Measurements from ENCODE around the gene C2orf74.
A peak's percentile ranks its signal among the peaks of the same experiment; 100 is the strongest.
"Not testable (repeated sequence)": the region's sequence is repeated elsewhere in the genome, so short reads cannot be mapped to it uniquely, and the experiment has no call there.

The C2orf74 gene

DNA sequence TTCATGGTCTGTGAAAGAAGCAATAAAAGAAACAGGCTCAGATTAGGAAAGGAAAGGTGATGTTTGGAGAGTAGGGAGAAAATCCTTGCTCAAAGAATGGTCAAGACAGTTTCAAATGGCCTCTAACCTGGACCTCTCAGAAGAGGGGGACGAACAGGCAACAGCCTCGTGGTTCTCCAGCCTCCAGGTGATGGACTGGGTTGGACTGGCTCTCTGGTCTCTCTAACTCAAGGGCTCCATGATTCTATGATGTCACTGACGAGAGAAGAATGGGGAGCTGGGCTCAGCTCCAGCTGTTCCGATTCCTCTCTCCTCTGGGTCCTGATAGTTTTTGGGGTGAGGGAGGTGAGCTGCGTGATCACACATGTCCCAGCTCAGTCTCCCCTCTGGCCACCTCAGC is at the start of gene C2orf74:
Gene C2orf74 (plus strand): TSS at position 301 of the 400 bp plus-strand sequence. CDS start 327 bp downstream, outside the sequence.
- no peak for DNase-seq (ENCODE audit: low spot score)

DNA sequence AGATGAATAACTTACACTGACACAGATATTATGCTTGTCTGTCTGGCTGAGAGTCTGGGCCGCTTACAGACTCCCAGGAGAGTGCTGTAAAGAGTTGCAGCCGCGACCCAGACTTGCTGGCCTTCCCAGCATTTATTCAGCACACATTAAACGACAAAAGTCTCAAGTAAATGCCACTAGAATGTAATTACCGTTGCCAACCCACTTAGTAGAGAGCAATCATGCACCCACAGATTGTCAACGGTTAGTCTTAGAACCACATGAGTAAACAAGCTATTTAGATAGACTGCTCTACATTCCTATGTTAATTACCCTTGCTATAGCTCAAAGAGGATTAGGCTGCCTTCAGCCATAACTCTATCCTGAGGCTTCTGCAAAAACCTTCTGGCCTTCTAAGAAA is 47.8 kb upstream of the C2orf74 start:
- no peak for DNase-seq (ENCODE audit: low spot score)

DNA sequence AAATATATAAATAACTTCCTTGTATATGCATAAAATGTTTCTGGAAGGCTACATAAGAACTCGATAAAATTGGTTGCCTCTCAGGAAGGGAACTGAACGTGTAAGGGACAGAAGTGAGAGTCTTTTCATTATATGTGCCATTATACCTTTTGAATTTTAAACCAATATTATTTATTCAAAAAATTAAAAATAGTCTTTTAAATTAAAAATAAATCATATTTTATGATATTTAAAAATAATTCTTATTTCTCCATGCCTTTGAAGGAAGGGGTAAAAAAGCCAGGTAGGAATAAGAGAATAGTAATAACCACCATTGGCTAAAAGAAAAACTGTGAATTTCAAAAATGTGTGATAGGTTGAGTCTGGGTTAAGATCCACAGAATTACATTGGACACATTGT is 45.7 kb upstream of the C2orf74 start:
- no peak for DNase-seq (ENCODE audit: low spot score)

GRCh38 chr2:61117534-61117933 is 44.5 kb upstream of the C2orf74 start:
- no peak for DNase-seq (ENCODE audit: low spot score)

GRCh38 chr2:61125123-61125710 is 36.8 kb upstream of the C2orf74 start:
- DNase-seq (ENCODE audit: low spot score) = no peak

- DNase-seq (ENCODE audit: low spot score) = no peak
Measured at GRCh38 chr2:61125798-61126197, 36.2 kb upstream of the C2orf74 start.

DNA sequence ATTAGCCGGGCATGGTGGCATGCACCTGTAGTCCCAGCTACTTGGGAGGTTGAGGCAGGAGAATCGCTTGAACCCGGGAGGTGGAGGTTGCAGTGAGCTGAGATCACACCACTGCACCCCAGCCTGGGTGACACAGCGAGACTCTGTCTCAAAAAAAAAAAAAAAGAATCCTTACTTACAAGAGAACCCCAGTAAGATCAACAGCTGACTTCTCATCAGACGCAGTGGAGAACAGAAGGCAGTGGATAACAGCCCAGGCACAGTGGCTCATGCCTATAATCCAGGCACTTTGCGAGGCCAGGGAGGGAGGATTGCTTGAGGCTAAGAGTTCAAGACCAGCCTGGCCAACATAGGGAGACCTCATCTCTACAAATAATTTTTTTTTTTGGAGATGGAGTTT is 33.9 kb upstream of the C2orf74 start:
- not testable (repeated sequence) for DNase-seq (ENCODE audit: low spot score)

DNA sequence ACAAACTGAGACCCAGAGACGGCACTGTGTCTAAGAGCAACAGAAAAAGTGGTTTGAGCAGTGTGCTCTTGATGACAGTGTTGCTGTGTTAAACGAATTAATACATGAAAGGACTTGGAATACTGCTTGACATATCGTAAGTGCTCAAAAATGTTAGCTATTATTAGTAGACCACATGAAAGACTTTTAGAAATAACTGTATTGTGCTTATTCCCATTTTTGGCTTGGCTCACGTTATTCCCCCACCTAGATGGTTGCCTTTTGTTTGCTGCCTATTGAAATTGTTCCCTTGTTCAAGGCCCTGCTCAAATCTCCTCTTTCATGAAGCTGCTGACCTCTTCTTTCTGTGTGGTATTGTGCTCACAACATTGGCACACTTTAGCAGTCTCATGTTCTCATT is 27.8 kb upstream of the C2orf74 start:
- no peak for DNase-seq (ENCODE audit: low spot score)

GRCh38 chr2:61135510-61135909 is 26.5 kb upstream of the C2orf74 start:
- DNase-seq (ENCODE audit: low spot score) = no peak

- DNase-seq (ENCODE audit: low spot score) = no peak
Measured at GRCh38 chr2:61138859-61139258, 23.1 kb upstream of the C2orf74 start.

DNA sequence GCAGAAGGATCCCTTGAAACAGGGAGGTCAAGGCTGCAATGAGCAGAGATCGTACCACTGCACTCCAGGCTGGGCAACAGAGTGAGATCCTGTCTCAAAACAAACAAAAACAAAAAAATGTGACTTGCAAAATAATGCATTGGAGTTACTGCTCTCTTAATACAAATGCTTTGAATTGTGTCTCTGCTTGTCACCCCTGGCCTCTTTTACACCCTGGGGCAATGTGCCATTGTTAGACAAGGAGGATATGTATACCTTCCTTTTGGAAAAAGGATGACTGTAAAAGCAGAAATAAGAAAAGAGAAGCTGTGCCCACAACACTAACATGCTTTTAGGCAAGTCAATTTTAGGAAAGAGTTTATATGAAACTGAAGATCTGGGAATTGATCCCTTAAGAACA is 20.8 kb upstream of the C2orf74 start:
- no peak for DNase-seq (ENCODE audit: low spot score)

- DNase-seq (ENCODE audit: low spot score) = peak; percentile 98
Measured at GRCh38 chr2:61144697-61145268, 17.2 kb upstream of the C2orf74 start.

DNA sequence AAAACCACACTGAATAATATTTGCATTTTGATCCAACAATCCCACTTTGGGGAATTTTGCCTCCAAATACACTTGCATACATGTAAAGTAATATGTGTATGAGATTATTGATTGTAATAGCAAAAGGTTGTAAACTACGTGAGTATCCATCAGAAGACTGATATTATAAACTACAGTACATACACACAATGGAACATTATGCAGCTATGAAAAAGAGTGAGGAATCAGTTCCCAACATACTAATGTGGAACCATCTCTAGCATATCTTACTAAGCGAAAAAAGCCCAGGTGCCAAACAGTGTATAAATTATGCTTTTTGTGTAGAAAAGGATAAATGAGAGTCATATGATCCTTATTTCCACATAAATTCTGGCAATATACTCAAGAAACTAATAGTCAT is 16.0 kb upstream of the C2orf74 start:
- DNase-seq (ENCODE audit: low spot score) = no peak

DNA sequence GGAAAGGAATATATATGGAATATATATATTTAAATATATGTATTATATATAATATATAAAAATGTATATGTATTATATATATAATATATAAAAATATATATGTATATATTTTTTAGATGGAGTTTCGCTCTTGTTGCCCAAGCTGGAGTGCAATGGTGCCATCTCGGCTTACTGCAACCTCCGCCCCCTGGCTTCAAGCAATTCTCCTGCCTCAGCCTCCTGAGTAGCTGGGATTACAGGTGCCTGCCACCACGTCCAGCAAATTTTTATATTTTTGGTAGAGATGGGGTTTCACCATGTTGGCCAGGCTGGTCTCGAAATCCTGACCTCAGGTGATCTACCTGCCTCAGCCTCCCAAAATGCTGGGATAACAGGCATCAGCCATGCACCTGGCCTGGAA is 13.9 kb upstream of the C2orf74 start:
- not testable (repeated sequence) for DNase-seq (ENCODE audit: low spot score)

DNA sequence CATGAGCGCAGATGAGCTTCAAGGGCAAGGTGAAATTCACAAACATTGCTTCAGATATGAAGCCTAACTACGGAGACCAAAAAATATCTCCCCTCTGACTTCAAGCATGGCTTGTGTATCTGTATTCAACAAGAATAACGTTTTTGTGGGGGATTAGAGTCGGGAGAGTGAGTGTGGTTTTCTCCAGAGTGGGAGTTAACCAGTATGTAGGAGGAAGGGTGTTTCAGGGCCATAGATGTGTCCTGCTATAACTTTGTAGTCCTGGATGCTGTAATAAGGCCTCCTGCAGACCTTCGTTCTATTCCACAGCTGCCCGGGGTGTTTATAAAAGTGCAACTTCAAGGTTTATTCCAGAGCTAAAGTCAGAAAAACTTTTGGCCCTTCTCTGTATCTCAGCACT is 12.9 kb upstream of the C2orf74 start:
- DNase-seq (ENCODE audit: low spot score) = no peak

DNA sequence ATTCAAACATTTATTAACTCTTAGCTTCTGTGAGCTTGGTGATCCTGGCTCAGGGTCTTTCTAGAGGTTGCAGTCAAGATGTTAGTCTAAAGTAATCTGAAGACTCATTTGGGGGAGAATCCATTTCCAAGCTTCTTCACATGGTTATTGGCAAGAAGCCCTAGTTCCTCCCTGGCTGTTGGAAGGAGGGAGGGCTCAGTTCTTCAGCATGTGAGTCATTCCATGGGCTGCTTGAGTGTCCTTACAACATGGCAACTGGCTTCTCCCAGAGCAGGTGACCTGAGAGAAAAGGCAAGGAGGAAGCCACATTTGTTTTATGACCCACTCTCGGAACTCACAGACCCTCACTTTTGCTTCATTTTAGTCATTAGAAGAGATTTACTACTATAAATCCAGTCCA is 10.6 kb upstream of the C2orf74 start:
- no peak for DNase-seq (ENCODE audit: low spot score)

DNA sequence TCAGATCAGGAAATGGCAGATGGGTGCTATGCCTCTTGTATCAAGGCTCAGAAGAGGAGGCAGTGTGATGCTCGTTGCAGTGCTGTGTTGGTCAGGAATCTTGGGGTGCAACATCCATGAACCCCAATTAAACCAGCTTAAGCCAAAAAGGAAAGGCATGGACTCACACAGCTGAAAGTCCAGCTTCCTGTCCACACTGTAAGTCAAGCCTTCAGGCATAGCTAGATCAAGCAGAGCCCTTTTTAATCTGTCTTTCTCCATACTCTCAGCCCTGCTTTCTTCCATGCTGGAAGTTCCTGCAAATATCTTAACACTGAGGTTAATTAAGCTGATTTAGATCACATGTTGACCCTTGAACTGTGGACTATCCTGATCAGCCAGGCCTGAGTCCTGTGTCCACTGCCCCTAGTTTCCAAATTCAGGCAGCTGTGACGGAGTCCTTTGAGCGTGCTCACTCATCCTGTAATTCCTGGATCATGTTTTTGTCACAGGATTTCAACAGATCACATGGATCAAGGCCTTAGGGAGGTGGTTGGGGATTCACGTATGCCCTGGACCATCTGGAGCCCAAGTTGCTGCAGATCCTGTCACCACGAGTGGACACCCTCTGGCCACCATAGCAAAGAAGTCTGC is 4.5 kb upstream of the C2orf74 start:
- DNase-seq (ENCODE audit: low spot score) = no peak

GRCh38 chr2:61158356-61158955 is 3.5 kb upstream of the C2orf74 start:
- no peak for DNase-seq (ENCODE audit: low spot score)

DNA sequence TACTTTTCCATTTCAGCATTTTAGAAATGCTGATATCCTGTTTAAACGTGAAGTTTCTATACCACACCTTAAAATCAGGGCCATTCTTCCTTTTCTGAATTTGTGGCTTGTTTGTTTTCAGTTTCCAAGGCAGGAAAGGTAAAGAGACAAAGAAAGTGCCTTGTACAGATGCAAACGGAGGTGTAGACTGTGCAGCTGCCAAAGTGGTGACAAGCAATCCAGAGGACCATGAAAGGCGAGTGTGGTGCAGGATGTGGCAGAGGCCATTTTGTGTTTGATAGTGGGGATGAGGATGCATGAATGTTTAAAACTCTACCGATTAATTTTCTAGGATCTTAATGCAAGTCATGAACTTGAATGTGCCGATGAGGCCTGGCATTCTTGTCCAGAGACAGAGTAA is 733 bp downstream of the C2orf74 start:
- DNase-seq (ENCODE audit: low spot score) = no peak

- DNase-seq (ENCODE audit: low spot score) = not testable (repeated sequence)
Measured at GRCh38 chr2:61165082-61165481, 3.1 kb downstream of the C2orf74 start.

DNA sequence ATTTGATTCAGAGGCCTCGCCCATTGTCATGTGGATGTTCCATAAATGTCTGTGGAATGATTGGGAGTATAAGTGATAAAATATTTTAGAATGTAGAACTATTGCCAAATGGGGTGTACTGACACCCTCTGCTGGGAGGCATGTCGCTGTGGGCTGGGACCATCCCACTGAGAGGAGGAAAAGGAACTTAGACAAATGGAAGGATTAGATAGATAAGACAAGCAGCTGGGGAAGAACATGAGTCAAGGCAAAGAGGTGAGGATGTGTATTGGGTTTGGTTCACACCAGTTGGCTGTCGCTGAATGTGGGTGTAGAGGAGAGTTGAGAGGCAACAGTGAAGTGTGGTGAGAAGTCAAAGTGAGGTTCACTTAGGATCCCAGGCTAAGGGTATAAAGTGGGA is 4.0 kb downstream of the C2orf74 start:
- no peak for DNase-seq (ENCODE audit: low spot score)

- DNase-seq (ENCODE audit: low spot score) = no peak
Measured at GRCh38 chr2:61167579-61167978, 5.6 kb downstream of the C2orf74 start.

GRCh38 chr2:61172671-61173070 is 10.7 kb downstream of the C2orf74 start:
- no peak for DNase-seq (ENCODE audit: low spot score)
